Measurements from ENCODE around the gene PTCSC3.

PTCSC3 gene

DNA sequence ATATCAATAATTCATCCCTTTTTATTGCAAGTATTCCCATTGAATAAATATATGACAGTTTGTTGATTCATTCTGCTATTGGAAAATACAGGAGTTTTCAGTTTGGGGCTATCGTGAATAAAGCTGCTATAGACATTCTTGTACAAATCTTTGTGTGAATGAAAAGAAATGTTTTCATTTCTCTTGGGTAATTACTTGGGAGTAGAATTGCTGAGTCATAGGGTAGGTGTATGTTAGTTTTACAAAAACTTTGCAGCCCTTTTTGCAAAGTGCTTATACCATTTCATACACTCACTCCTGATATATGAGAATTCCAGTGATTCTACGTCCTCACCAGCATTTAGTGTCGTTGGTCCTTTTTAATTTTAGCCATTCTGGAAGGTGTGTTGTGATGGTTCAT is 6.9 kb upstream of the PTCSC3 start:
- Histone ChIP-seq H3K9me3 (ENCODE audit: severe bottlenecking) (no peaks in the 10 kb centered on the region), H3K27ac (ENCODE audit: poor library complexity, severe bottlenecking) (no peak overlapping the region), H3K36me3 (ENCODE audit: low read depth) (no peaks in the 10 kb centered on the region), H3K27me3 (ENCODE audit: insufficient read depth, poor library complexity, severe bottlenecking) (peaks cover 2% of the 10 kb centered on the region), H3K4me3 (ENCODE audit: severe bottlenecking) (no peak overlapping the region), H3K4me1 (ENCODE audit: insufficient read depth, poor library complexity, severe bottlenecking) (no peaks in the 10 kb centered on the region)
- TF ChIP-seq, protein P1, sequence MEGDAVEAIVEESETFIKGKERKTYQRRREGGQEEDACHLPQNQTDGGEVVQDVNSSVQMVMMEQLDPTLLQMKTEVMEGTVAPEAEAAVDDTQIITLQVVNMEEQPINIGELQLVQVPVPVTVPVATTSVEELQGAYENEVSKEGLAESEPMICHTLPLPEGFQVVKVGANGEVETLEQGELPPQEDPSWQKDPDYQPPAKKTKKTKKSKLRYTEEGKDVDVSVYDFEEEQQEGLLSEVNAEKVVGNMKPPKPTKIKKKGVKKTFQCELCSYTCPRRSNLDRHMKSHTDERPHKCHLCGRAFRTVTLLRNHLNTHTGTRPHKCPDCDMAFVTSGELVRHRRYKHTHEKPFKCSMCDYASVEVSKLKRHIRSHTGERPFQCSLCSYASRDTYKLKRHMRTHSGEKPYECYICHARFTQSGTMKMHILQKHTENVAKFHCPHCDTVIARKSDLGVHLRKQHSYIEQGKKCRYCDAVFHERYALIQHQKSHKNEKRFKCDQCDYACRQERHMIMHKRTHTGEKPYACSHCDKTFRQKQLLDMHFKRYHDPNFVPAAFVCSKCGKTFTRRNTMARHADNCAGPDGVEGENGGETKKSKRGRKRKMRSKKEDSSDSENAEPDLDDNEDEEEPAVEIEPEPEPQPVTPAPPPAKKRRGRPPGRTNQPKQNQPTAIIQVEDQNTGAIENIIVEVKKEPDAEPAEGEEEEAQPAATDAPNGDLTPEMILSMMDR (IDR thresholded peaks at IDR 0.05; ENCODE audit: poor library complexity, severe bottlenecking) = no peak
- DNase-seq (ENCODE audit: low spot score) (no peak), ATAC-seq (ENCODE audit: low read depth) (no peak)

DNA sequence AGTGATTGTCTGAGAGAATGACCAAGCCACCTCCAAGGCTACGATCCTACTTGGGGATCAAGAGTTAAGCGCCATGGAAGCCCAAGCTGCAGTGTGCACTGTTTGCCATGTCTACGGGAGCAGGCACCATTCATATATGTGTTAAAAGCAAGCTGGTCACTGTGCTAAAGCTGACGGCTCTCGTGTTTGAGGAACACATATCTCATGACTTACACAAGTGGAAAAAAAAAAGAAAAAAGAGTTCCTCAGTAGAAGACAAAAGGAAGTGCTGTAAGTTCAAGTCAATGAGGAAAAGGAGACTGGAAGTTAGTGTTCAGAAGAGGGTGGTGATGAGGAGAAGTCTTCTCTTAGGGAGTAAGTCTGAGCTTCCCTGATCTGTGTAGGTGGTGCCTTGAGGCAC is 4.9 kb upstream of the PTCSC3 start:
- Histone ChIP-seq H3K4me1 (ENCODE audit: insufficient read depth, poor library complexity, severe bottlenecking) (no peaks in the 10 kb centered on the region), H3K9me3 (ENCODE audit: severe bottlenecking) (no peaks in the 10 kb centered on the region), H3K36me3 (ENCODE audit: low read depth) (no peaks in the 10 kb centered on the region), H3K27me3 (ENCODE audit: insufficient read depth, poor library complexity, severe bottlenecking) (peaks cover 2% of the 10 kb centered on the region), H3K4me3 (ENCODE audit: severe bottlenecking) (no peak overlapping the region), H3K27ac (ENCODE audit: poor library complexity, severe bottlenecking) (no peak overlapping the region)
- TF ChIP-seq, protein P1 (IDR thresholded peaks at IDR 0.05; ENCODE audit: poor library complexity, severe bottlenecking) = no peak
- ATAC-seq (ENCODE audit: low read depth) = no peak
- DNase-seq (ENCODE audit: low spot score) = no peak

DNA sequence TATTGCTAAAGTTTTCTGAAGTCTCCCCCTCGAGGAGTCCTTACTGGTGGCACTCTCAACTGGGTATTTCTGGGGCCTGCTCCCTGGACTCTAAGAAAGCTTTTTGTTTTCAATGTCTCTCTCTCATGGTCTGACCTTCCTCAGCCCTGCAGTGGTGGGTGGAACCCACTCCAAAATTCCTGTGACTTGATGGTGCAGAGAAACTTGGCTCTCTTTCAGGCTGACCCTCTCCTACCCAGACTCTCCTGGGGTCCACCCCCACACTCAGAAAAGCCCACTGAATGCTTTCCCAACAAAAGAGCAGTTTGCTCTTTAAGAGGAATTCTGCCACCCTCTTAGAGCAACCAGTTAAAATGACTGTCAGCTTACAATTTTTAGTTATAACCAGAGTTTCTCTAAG is 967 bp upstream of the PTCSC3 start:
- H3K27ac ChIP-seq (ENCODE audit: poor library complexity, severe bottlenecking) = no peak overlapping the region
- no peaks in the 10 kb centered on the region for H3K9me3 ChIP-seq (ENCODE audit: severe bottlenecking)
- ATAC-seq (ENCODE audit: low read depth) (no peak), DNase-seq (ENCODE audit: low spot score) (no peak)
- no peaks in the 10 kb centered on the region for H3K36me3 ChIP-seq (ENCODE audit: low read depth)
- H3K4me1 ChIP-seq (ENCODE audit: insufficient read depth, poor library complexity, severe bottlenecking) = no peaks in the 10 kb centered on the region
- H3K27me3 ChIP-seq (ENCODE audit: insufficient read depth, poor library complexity, severe bottlenecking) = peaks cover 24% of the 10 kb centered on the region
- H3K4me3 ChIP-seq (ENCODE audit: severe bottlenecking) = no peak overlapping the region
- TF ChIP-seq, protein P1 (IDR thresholded peaks at IDR 0.05; ENCODE audit: poor library complexity, severe bottlenecking) = no peak

DNA sequence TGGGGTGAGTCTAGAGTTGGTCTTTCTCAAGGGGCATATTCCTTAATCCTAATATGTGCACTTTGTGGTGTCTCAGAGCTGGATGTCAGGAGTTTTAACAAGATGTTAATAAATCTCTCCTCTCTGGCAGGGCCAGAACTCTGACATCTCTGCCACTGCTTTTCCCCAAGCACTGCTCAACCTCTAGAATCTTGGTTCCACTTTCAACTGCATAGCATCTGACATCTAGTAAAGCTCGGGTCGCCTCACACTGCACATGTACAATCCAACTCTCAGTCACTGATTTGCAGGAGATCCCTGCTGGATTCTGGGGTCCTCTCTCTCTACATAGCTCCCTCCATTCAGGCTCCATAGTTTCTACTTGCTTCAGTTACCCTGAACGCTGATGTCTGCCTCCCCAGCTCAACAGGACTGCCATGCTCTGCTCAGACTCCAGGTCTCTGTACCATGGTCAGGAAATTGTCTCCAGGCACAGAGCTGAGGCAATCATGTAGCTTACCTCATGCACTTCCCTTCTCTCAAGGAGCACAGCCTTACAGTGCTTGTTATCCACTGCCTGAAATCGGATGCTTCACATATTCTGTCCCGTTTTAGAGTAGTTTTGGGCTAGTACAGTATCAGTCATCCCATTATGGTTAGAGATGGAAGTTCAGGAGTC is 1.6 kb downstream of the PTCSC3 start:
- TF ChIP-seq, protein P1 (IDR thresholded peaks at IDR 0.05; ENCODE audit: poor library complexity, severe bottlenecking) = no peak
- ATAC-seq (ENCODE audit: low read depth) (no peak), DNase-seq (ENCODE audit: low spot score) (no peak)
- Histone ChIP-seq H3K36me3 (ENCODE audit: low read depth) (no peaks in the 10 kb centered on the region), H3K4me3 (ENCODE audit: severe bottlenecking) (no peak overlapping the region), H3K4me1 (ENCODE audit: insufficient read depth, poor library complexity, severe bottlenecking) (no peaks in the 10 kb centered on the region), H3K27ac (ENCODE audit: poor library complexity, severe bottlenecking) (no peak overlapping the region), H3K27me3 (ENCODE audit: insufficient read depth, poor library complexity, severe bottlenecking) (peaks cover 33% of the 10 kb centered on the region), H3K9me3 (ENCODE audit: severe bottlenecking) (no peaks in the 10 kb centered on the region)

DNA sequence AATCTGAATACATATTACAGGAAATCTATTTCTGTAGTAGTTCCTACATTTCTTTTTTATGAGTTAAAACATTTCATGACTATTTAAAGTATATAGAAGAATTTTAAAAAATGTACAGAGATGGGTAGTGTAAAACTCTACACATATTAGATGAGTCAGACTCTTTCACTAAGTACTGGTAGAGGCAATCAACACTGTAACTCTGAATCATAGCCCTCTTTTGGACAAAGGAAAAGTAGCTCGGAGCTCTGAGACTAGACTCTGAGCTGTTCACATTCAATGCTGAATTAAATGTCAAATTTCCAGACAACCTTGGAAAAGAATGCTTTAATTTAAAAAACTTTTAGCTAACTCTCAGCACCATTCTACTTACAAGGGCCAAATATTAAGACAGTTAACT is 3.4 kb downstream of the PTCSC3 start:
- no peaks in the 10 kb centered on the region for H3K4me1 ChIP-seq (ENCODE audit: insufficient read depth, poor library complexity, severe bottlenecking)
- TF ChIP-seq, protein P1 (IDR thresholded peaks at IDR 0.05; ENCODE audit: poor library complexity, severe bottlenecking) = no peak
- no peak overlapping the region for H3K27ac ChIP-seq (ENCODE audit: poor library complexity, severe bottlenecking)
- H3K4me3 ChIP-seq (ENCODE audit: severe bottlenecking) = no peak overlapping the region
- no peaks in the 10 kb centered on the region for H3K36me3 ChIP-seq (ENCODE audit: low read depth)
- H3K9me3 ChIP-seq (ENCODE audit: severe bottlenecking) = no peaks in the 10 kb centered on the region
- no peak for DNase-seq (ENCODE audit: low spot score)
- peak; percentile 83 for ATAC-seq (ENCODE audit: low read depth)
- peaks cover 39% of the 10 kb centered on the region for H3K27me3 ChIP-seq (ENCODE audit: insufficient read depth, poor library complexity, severe bottlenecking)

All from RWPE2 (cell line).